ENCODE data around the gene ZFYVE9.

Gene ZFYVE9

DNA sequence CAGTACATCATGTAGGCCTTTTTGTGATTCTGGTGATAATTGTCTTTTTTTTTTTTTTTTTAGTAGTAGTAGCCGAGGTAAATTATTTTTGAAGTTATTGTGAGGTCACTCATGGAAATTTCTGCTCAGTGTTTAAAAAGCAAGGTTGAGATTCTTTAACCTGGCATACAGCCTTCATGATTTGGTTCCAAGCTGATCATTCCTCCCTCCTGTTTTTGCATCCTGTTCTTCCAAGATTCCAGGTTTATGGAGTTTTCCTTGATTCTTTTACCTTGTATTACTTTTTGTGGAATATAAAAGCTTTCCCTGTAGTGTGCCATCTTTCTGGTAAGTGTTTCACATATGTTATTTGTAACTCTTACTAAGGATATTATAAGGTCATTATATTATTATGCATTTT lies 9.1 kb downstream of the ZFYVE9 start:
- H2AFZ ChIP-seq (ENCODE audit: low read depth, low read length), result no peak overlapping the region
- H3K9me3 ChIP-seq (ENCODE audit: insufficient read depth, low read length, severe bottlenecking), result no peaks in the 10 kb centered on the region
- H4K20me1 ChIP-seq (ENCODE audit: insufficient read depth, low read length), result peaks cover 35% of the 10 kb centered on the region
- no peak overlapping the region for H3K27ac ChIP-seq (ENCODE audit: low read length)
- no peaks in the 10 kb centered on the region for H3K36me3 ChIP-seq (ENCODE audit: insufficient read depth, low read length)
- no peaks in the 10 kb centered on the region for H3K27me3 ChIP-seq (ENCODE audit: insufficient read depth, low read length, poor library complexity)
- H3K9ac ChIP-seq (ENCODE audit: low read depth, low read length), result no peak overlapping the region
- DNase-seq (no peak), ATAC-seq (ENCODE audit: insufficient read depth, low read depth) (no peak)
- H3K4me3 ChIP-seq (ENCODE audit: low read depth in 1 of 2, low read length in 2 of 2), result no peak overlapping the region
- H3K79me2 ChIP-seq (ENCODE audit: insufficient read depth, low read length), result peaks cover 94% of the 10 kb centered on the region
- no peak for TF ChIP-seq EZH2 (IDR thresholded peaks at IDR 0.05; ENCODE audit: borderline replicate concordance, low read depth, low read length, severe bottlenecking)
- TF ChIP-seq, protein P1, sequence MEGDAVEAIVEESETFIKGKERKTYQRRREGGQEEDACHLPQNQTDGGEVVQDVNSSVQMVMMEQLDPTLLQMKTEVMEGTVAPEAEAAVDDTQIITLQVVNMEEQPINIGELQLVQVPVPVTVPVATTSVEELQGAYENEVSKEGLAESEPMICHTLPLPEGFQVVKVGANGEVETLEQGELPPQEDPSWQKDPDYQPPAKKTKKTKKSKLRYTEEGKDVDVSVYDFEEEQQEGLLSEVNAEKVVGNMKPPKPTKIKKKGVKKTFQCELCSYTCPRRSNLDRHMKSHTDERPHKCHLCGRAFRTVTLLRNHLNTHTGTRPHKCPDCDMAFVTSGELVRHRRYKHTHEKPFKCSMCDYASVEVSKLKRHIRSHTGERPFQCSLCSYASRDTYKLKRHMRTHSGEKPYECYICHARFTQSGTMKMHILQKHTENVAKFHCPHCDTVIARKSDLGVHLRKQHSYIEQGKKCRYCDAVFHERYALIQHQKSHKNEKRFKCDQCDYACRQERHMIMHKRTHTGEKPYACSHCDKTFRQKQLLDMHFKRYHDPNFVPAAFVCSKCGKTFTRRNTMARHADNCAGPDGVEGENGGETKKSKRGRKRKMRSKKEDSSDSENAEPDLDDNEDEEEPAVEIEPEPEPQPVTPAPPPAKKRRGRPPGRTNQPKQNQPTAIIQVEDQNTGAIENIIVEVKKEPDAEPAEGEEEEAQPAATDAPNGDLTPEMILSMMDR (IDR thresholded peaks at IDR 0.05; ENCODE audit: borderline replicate concordance, extremely low read depth, low read length, poor library complexity, severe bottlenecking), result no peak
- no peak overlapping the region for H3K4me2 ChIP-seq (ENCODE audit: insufficient read depth, low read length)
- H3K4me1 ChIP-seq (ENCODE audit: insufficient read depth, low read length), result no peaks in the 10 kb centered on the region; the same call in 1 of the 2 replicates

DNA sequence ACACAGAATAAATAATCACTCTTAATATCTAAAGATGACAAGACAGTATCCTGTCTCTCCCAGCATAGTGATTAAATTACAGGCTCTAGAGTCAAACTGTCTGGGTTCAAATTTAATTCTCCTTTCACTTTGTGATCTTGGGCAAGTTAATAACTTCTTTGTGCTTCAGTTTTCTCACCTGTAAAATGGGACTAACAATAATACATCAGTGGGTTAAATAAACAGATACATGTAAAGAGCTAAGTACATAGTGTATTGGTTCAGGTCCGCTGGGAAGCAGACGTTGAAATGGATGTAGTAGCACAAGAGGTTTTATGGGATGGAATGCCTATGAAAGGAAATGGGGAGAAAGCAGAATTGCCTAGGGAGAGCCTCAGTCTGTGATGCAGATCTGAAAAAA lies 10.7 kb downstream of the ZFYVE9 start:
- Histone ChIP-seq H3K27me3 (ENCODE audit: insufficient read depth, low read length, poor library complexity) (no peaks in the 10 kb centered on the region), H3K4me1 (ENCODE audit: insufficient read depth, low read length) (no peaks in the 10 kb centered on the region), H3K9ac (ENCODE audit: low read depth, low read length) (no peak overlapping the region), H3K4me3 (ENCODE audit: low read depth in 1 of 2, low read length in 2 of 2) (no peak overlapping the region), H3K27ac (ENCODE audit: low read length) (no peak overlapping the region), H2AFZ (ENCODE audit: low read depth, low read length) (no peak overlapping the region), H3K9me3 (ENCODE audit: insufficient read depth, low read length, severe bottlenecking) (no peaks in the 10 kb centered on the region), H3K4me2 (ENCODE audit: insufficient read depth, low read length) (no peak overlapping the region), H3K79me2 (ENCODE audit: insufficient read depth, low read length) (peaks cover 93% of the 10 kb centered on the region), H4K20me1 (ENCODE audit: insufficient read depth, low read length) (peaks cover 32% of the 10 kb centered on the region), H3K36me3 (ENCODE audit: insufficient read depth, low read length) (no peaks in the 10 kb centered on the region)
- ATAC-seq (ENCODE audit: insufficient read depth, low read depth) (no peak), DNase-seq (no peak)
- TF ChIP-seq, protein P1 (IDR thresholded peaks at IDR 0.05; ENCODE audit: borderline replicate concordance, extremely low read depth, low read length, poor library complexity, severe bottlenecking), result no peak
- TF ChIP-seq EZH2 (IDR thresholded peaks at IDR 0.05; ENCODE audit: borderline replicate concordance, low read depth, low read length, severe bottlenecking), result no peak

GRCh38 chr1:52153010-52153409 lies 11.1 kb downstream of the ZFYVE9 start:
- Histone ChIP-seq H4K20me1 (ENCODE audit: insufficient read depth, low read length) (peaks cover 32% of the 10 kb centered on the region), H2AFZ (ENCODE audit: low read depth, low read length) (no peak overlapping the region), H3K79me2 (ENCODE audit: insufficient read depth, low read length) (peaks cover 93% of the 10 kb centered on the region), H3K4me1 (ENCODE audit: insufficient read depth, low read length) (no peaks in the 10 kb centered on the region), H3K9ac (ENCODE audit: low read depth, low read length) (no peak overlapping the region), H3K27me3 (ENCODE audit: insufficient read depth, low read length, poor library complexity) (no peaks in the 10 kb centered on the region), H3K36me3 (ENCODE audit: insufficient read depth, low read length) (no peaks in the 10 kb centered on the region), H3K4me2 (ENCODE audit: insufficient read depth, low read length) (no peak overlapping the region), H3K4me3 (ENCODE audit: low read depth in 1 of 2, low read length in 2 of 2) (no peak overlapping the region), H3K9me3 (ENCODE audit: insufficient read depth, low read length, severe bottlenecking) (no peaks in the 10 kb centered on the region), H3K27ac (ENCODE audit: low read length) (no peak overlapping the region)
- no peak for TF ChIP-seq EZH2 (IDR thresholded peaks at IDR 0.05; ENCODE audit: borderline replicate concordance, low read depth, low read length, severe bottlenecking)
- TF ChIP-seq, protein P1 (IDR thresholded peaks at IDR 0.05; ENCODE audit: borderline replicate concordance, extremely low read depth, low read length, poor library complexity, severe bottlenecking), result no peak
- ATAC-seq (ENCODE audit: insufficient read depth, low read depth), result no peak
- no peak for DNase-seq

DNA sequence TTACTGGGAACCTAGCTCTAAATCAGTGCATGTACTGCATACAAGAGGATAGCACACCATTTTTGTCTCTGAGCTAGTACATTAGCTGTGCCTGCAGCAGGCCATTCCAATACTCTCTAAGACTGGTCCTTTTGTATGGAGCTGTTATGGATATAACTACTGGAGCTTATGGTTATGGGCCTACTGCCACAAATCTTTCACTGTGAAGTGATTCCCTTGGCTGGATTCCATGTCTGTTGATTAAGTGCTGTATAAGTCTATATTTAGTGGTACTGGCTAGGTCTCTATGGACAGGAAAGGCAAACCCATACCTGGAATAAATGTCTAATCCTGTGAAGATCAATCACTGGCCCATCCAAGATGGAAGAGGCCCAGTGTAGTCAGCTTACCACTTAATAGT lies 12.0 kb downstream of the ZFYVE9 start:
- no peak overlapping the region for H2AFZ ChIP-seq (ENCODE audit: low read depth, low read length)
- TF ChIP-seq, protein P1 (IDR thresholded peaks at IDR 0.05; ENCODE audit: borderline replicate concordance, extremely low read depth, low read length, poor library complexity, severe bottlenecking), result no peak
- no peak for TF ChIP-seq EZH2 (IDR thresholded peaks at IDR 0.05; ENCODE audit: borderline replicate concordance, low read depth, low read length, severe bottlenecking)
- H3K4me1 ChIP-seq (ENCODE audit: insufficient read depth, low read length), result no peaks in the 10 kb centered on the region
- H3K9me3 ChIP-seq (ENCODE audit: insufficient read depth, low read length, severe bottlenecking), result no peaks in the 10 kb centered on the region
- H4K20me1 ChIP-seq (ENCODE audit: insufficient read depth, low read length), result peaks cover 35% of the 10 kb centered on the region
- no peak overlapping the region for H3K9ac ChIP-seq (ENCODE audit: low read depth, low read length)
- H3K27me3 ChIP-seq (ENCODE audit: insufficient read depth, low read length, poor library complexity), result no peaks in the 10 kb centered on the region
- H3K4me2 ChIP-seq (ENCODE audit: insufficient read depth, low read length), result no peak overlapping the region
- H3K36me3 ChIP-seq (ENCODE audit: insufficient read depth, low read length), result no peaks in the 10 kb centered on the region
- ATAC-seq (ENCODE audit: insufficient read depth, low read depth) (no peak), DNase-seq (no peak)
- H3K4me3 ChIP-seq (ENCODE audit: low read depth in 1 of 2, low read length in 2 of 2), result no peak overlapping the region
- no peak overlapping the region for H3K27ac ChIP-seq (ENCODE audit: low read length)
- peaks cover 90% of the 10 kb centered on the region for H3K79me2 ChIP-seq (ENCODE audit: insufficient read depth, low read length)

All from DND-41 (cell line).